HG02852 (cell line): ENCODE measurements around the gene SLC35A3.
A peak's percentile ranks its signal among the peaks of the same experiment; 100 is the strongest.
"Not testable (repeated sequence)": the region's sequence is repeated elsewhere in the genome, so short reads cannot be mapped to it uniquely, and the experiment has no call there.

Experiments
- ATAC-seq: cut with Tn5 transposase; IDR thresholded peaks from one replicate; pipeline ENCODE4 v1.9.1; 2021; ENCODE audit warnings: mild to moderate bottlenecking, moderate library complexity; ENCODE audit not compliant: unreplicated experiment

Gene SLC35A3

GRCh38 chr1:100034470-100034869, 64.7 kb downstream of the SLC35A3 start:
- ATAC-seq, result no peak

- no peak for ATAC-seq
These were observed 65.4 kb downstream of the SLC35A3 start for GRCh38 chr1:100035214-100035613.

GRCh38 chr1:100036718-100037655, 67.2 kb downstream of the SLC35A3 start:
- ATAC-seq, result no peak

DNA sequence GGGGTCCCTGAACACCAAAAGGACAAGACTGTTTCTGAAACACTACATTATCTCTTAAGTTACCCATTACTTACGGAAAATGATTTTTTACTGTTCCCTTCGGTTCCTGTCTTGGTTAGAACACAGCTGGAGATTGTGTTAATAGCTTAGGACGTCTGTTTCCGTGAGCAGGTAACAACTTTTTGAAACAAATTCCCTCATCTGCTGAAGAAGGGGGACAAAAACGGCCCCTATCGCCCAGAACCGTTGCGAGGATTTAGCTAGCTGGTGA, 67.8 kb downstream of the SLC35A3 start:
- ATAC-seq, result no peak

DNA sequence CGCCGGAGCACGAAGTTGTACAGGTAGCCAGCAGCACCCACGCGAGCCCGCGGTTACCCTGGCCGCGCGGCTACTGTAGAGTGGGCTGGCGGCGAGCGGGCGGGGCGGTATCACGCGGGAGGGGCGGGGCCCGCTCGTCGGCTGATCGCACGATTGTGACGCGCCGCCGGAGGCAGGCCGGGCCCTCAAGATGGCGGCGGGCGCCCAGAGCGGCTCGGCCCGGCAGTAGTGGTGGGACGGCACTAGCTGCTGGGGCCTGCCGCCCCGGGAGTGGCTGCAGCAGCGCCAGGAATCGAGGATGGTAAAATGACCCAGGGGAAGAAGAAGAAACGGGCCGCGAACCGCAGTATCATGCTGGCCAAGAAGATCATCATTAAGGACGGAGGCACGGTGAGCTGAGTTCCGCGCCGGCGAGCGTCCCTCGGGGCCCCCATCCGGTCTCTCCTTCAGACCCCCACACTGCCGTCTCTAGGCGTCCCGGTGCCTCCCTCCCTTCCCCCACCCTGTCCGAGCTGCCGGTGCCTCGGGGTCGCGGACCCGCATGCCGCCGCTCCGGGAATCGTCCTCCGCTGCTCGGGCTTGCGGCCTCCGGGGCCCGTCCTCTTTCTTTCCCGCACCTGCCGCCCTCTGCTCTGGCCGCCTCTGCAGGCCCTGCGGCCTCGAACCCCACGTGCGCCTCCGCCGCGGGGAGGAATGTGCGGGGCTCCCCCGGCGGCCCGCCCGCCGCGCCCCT, 68.3 kb downstream of the SLC35A3 start:
- peak; percentile 87 for ATAC-seq

DNA sequence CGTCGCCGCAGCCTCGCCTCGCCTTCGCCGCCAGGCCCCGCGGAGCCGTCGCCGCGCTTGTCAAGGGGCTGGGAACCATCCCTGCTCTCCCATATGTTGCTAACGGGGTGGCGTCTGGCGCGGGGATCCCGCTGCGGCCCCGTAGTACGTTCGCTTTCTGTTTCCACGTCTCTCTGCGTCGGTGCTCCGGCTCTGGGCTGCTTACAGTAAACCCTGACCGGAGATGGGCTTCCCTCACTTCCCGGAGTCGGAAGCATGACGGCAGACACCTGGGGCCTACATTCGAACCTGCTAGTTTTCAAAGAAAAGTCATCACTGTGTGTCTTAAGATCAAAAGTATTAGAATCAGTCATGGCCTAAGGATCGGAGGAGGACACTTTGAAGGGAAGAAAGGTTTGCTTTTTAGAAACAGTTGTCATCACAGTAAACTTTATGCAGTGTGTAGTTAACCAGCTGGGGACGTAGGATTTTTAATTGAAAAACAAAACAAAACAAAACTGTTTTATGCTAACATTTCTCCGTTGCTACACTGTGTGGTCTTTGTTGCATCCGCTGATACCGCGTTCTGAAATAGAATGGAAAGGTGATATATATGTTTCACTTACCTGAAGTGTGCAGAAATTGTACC, 69.0 kb downstream of the SLC35A3 start:
- peak; percentile 55 for ATAC-seq

GRCh38 chr1:100039591-100039990, 69.8 kb downstream of the SLC35A3 start:
- no peak for ATAC-seq

DNA sequence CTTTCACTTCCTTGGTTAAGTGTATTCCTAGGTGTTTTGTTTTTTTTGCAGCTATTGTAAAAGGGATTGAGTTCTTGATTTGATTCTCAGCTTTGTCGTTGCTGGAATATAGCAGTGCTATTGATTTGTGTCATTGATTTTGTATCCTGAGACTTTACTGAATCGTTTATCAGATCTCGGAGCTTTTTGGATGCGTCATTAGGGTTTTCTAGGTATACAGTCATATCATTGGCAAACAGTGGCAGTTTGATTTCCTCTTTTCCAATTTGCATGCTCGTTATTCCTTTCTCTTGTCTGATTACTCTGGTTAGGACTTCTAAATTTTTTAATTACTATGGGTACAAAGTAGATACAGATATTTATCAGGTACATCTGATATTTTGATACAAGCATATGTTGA, 75.4 kb downstream of the SLC35A3 start:
- no peak for ATAC-seq

GRCh38 chr1:100047235-100047708, 77.5 kb downstream of the SLC35A3 start:
- not testable (repeated sequence) for ATAC-seq

- no peak for ATAC-seq
These were observed 80.3 kb downstream of the SLC35A3 start for GRCh38 chr1:100050139-100050538.

DNA sequence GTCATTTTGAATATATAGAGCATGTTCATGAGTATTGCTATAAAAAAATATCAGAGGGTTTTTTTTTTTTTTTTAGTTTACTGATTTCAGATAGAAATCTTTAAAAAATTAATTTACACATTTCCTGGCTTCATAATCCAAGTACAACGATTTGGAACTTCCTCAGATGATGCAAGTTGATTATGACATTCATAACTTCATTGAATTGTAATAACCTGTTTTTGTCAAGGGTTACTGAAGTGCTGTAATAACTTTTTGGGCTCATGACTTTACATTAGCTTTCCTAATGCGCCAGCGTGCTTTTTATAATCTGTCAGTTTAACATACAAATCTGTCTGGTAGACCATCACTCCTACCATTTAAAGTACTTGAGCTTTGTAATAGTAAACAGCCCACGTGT, 81.6 kb downstream of the SLC35A3 start:
- no peak for ATAC-seq

DNA sequence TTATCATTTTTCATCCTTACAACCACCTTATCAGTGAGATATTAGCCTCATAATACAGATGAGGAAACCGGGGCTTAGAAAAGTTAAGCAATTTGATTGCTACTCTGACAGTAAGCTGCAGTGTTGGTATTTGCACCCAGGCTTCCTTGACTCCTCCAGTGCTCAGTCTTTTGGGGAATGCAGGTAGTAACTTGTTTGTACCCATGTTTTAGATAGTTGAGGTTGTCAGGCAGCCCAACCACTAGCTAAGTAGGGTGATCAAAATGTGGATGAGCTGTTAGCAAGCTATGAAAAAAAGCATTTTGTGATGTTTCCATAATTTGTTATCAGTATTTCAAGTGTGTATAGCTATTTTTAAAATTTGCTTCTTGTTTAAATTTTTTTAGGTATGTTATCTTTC, 82.1 kb downstream of the SLC35A3 start:
- no peak for ATAC-seq

DNA sequence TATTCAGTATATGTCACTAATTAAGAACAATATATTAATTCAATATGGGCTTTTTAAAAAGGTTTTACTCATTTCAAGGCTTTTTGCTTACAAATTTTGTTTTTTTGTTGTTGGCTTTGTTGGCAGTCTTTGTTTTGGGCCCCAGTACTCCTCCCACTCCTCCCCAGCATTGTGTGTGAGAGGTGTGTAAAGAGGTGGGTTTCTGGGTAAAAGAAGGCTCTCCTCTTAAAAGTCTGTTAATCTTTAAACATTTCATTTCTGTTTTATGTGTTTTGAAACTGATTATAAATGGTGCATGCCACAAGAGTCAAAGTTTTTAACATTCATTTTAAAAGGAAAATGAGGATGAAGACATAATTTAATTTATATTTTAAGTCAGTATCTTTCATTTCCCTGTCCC, 83.3 kb downstream of the SLC35A3 start:
- ATAC-seq, result no peak

DNA sequence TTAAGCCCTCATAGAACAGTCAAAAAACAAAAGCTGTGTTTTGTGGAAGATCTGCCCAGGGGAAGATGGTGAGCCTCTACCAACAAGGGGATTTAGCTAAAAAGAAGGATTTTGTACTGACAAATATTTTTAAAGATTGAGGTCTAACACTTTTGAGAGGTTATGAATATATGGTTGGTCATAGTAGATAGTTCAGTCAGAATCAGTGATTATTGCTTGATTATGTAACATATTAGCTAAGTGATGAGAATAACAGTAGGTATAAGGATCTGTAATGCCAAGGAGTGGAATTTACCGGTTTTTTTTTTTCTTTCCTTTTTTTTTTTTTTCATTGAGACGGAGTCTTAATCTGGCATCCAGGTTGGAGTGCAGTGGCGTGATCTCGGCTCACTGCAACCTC, 83.9 kb downstream of the SLC35A3 start:
- no peak for ATAC-seq

GRCh38 chr1:100061681-100062080, 91.9 kb downstream of the SLC35A3 start:
- ATAC-seq, result no peak

- no peak for ATAC-seq
These were observed 95.6 kb downstream of the SLC35A3 start for GRCh38 chr1:100065183-100065968.

- no peak for ATAC-seq
These were observed 96.1 kb downstream of the SLC35A3 start for GRCh38 chr1:100065969-100066227.

DNA sequence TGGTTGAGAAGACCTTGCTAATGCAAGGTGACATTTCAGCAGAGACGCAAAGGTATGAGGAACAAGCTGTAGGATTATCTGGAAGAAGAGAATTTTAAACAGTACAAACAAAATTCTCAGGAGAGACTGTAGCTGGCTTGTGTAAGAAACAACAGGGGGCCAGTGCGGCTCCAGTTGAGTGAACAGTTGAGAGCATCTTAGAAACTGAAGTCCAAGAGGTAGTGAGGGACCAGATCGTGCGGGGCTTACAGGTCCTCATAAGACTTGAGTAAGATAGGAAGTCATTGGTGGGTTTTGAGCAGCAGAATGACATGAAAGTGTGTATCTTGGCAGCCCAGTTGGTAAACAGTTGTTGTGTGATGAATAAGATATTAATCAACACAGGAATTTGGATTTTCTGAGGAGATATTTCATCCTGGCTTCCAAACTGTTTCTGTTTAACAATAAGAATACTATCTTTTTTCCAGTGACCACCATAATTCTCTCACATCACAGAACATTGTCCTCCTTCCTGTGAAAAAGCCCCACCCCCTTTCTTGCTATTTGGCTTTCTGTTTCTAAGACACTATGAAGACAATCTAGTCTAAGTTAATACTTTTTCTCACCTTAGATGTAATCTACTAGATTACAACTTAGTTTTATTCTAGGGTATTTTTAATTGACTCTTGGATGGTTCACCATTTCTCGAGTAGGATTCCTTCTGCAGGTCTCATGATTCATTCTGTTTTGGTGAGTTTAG, 100.6 kb downstream of the SLC35A3 start:
- ATAC-seq, result no peak

GRCh38 chr1:100073531-100073930, 103.7 kb downstream of the SLC35A3 start:
- no peak for ATAC-seq

GRCh38 chr1:100074604-100075395, 105.0 kb downstream of the SLC35A3 start:
- ATAC-seq, result no peak
